GM18502 (cell line): ENCODE measurements around the gene RPL19.
"Not testable (repeated sequence)": the region's sequence is repeated elsewhere in the genome, so short reads cannot be mapped to it uniquely, and the experiment has no call there.

Experiments used
- ATAC-seq: cut with Tn5 transposase; IDR thresholded peaks from one replicate; pipeline ENCODE4 v1.9.1; 2021; ENCODE audit warnings: mild to moderate bottlenecking; ENCODE audit not compliant: unreplicated experiment, poor library complexity

The RPL19 gene

DNA sequence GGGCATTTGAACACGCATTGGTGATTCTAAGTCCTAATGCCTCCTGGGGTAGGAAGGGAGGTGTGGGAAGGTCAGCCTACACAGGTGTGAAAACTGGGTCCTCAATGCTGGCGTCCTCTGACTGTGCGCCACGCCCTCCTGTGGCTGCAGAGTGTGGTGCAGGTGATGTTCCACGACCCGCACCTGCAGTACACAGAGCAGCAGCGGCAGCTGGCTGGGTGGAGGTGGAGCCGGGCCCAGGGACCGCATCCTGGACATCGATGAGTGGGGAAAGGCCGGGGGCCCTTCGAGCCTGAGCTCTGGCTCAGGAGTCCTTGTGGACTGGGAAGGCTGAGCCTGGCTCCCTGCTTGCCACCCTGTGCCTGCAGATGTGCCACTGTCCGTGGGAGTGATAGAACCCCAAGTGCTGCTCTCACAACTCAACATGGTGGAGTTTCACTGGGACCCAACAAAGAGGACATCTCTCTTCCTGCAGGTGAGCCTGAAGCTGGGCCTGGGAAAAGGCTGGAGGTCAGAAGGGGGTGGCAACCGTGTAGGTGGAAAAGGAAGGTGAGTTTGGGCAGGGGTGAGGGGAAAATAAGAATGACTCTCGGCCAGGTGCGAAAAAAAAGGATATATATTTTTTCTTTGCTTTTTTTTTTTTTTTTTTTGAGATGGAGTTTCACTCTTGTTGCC lies 39.7 kb downstream of the RPL19 start:
- ATAC-seq, result no peak

DNA sequence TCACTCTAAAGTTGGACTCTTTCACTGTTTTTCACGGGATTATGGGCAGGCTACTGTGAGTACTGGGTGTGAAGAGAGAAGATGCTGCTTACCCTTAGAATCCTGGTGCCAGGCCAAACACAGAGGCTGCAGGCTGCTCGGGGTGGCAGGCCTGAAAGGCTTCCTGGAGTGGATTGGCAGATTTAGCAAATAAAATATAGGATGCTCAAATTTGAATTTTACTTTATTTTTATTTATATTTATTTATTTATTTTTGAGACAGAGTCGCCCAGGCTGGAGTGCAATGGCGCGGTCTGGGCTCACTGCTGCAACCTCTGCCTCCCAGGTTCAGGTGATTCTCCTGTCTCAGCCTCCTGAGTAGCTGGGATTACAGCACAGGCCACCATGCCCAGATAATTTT lies 40.5 kb downstream of the RPL19 start:
- no peak for ATAC-seq

DNA sequence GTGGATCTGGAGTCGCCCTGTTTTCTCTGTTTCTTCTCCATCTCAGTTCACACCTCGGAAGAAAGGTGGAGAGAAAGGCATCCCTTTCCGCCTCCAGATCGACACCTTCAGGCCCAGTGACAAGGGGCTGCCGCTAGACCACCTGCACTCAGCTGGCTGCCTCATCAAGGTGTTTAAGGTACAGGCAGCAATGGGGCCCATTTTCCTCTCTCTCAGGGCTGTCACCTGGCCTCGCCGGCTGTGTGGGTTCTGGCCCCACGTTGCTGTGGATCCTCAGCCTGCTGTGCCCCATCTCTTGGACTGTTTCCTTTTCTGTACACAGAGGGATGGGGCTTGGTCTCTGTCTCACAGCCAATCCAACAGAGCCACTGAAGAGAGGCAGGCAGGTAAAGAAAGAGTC lies 43.1 kb downstream of the RPL19 start:
- no peak for ATAC-seq

- no peak for ATAC-seq
Measured at GRCh38 chr17:39244016-39244599, 44.0 kb downstream of the RPL19 start.

GRCh38 chr17:39244600-39245570 lies 44.8 kb downstream of the RPL19 start:
- no peak for ATAC-seq

DNA sequence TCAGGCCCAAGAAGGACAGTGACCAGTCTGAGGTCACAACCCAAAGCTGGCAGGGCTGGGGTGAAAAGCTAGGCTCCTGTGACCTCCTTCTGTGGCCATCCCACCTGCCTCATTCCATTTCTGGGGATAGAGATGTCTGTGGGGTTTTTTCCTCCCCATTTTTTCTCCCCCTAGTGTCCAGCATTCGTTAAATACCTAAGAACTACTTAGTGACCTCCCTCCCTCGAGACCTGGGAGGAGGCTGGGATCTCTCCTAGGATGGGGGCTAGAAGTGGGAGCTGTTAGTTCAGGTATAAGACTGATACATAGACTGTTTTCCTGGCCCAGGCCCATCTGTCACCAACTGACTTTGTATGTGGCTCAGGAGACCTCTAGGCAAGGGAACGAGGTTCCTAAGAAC lies 46.2 kb downstream of the RPL19 start:
- no peak for ATAC-seq

DNA sequence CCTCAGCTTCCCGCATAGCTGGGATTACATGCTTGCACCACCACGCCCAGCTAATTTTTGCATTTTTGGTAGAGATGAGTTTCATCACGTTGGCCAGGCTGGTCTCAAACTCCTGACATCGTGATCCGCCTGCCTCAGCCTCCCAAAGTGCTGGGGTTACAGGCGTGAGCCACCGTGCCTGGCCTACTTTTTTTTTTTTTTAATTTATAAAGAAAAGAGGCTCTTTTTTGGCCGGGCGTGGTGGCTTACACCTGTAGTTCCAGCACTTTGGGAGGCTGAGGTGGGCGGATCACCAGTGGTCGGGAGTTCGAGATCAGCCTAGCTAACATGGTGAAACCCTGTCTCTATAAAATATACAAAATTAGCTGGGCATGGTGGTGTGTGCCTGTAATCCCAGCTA lies 50.0 kb downstream of the RPL19 start:
- not testable (repeated sequence) for ATAC-seq

- no peak for ATAC-seq
Measured at GRCh38 chr17:39251997-39252396, 51.9 kb downstream of the RPL19 start.

DNA sequence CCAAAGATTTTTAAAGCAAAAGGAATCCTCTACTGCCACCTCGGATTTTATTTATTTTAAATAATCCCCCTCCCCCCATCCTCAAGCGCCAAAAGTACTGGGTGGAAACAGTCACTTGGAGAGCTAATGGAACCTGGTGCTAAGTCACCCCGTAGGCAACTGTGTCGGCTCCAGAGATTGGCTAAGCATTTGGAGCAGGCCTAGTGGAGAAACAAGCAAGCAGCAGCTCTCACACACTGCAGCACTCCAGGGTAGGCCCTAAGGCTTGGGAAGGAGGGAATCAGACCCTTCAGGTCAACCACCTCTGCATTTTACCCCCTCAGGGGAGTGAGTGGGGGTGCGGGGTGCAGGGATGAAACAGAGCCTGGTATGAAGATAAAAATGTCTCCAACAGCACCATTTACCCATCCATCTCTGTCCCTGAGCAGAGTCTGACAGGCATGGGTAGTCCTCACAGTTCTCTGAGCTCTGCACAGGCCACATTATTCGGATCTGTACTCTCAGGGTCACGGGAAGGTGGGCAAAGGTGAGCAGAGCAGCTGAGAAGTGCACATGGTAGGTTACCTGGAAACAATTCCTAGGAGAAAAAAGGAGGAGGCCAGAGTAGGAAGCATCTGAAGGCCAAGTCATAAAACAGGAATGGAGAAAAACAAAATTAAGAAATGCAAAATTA lies 52.8 kb downstream of the RPL19 start:
- no peak for ATAC-seq
